IPS DF 19.7 (cell line): Measurements from ENCODE around the gene NGFR.
"Not testable (repeated sequence)": the region's sequence is repeated elsewhere in the genome, so short reads cannot be mapped to it uniquely, and the experiment has no call there.

ENCODE experiments used
- DNase-seq: peaks from one replicate; pipeline ENCODE4 v3.0.0-alpha.2; 2013; ENCODE audit warnings: low read depth, low spot score

NGFR gene

GRCh38 chr17:49496183-49496866, 1.2 kb downstream of the NGFR start:
- no peak for DNase-seq

- no peak for DNase-seq
These were observed 1.7 kb downstream of the NGFR start for GRCh38 chr17:49496867-49497147.

GRCh38 chr17:49497148-49498028, 2.3 kb downstream of the NGFR start:
- no peak for DNase-seq

- DNase-seq = no peak
These were observed 3.0 kb downstream of the NGFR start for GRCh38 chr17:49498029-49498615.

- DNase-seq = no peak
These were observed 6.4 kb downstream of the NGFR start for GRCh38 chr17:49501496-49501895.

- DNase-seq = no peak
These were observed 7.2 kb downstream of the NGFR start for GRCh38 chr17:49502254-49502653.

- not testable (repeated sequence) for DNase-seq
These were observed 7.6 kb downstream of the NGFR start for GRCh38 chr17:49502680-49503079.

GRCh38 chr17:49504369-49504768, 9.3 kb downstream of the NGFR start:
- no peak for DNase-seq

GRCh38 chr17:49505854-49506253, 10.8 kb downstream of the NGFR start:
- DNase-seq = no peak

GRCh38 chr17:49506282-49506681, 11.2 kb downstream of the NGFR start:
- no peak for DNase-seq

- DNase-seq = peak; percentile 93
These were observed 13.2 kb downstream of the NGFR start for GRCh38 chr17:49508061-49508865.

- DNase-seq = no peak
These were observed 13.9 kb downstream of the NGFR start for GRCh38 chr17:49508866-49509587.

- DNase-seq = no peak
These were observed 14.5 kb downstream of the NGFR start for GRCh38 chr17:49509588-49509917.

GRCh38 chr17:49510059-49510719, 15.1 kb downstream of the NGFR start:
- DNase-seq = no peak

GRCh38 chr17:49510720-49511110, 15.6 kb downstream of the NGFR start:
- DNase-seq = no peak

GRCh38 chr17:49511810-49512209, 16.7 kb downstream of the NGFR start:
- no peak for DNase-seq

- DNase-seq = no peak
These were observed 17.4 kb downstream of the NGFR start for GRCh38 chr17:49512296-49513043.

GRCh38 chr17:49513044-49513395, 17.9 kb downstream of the NGFR start:
- DNase-seq = no peak

GRCh38 chr17:49513641-49514040, 18.5 kb downstream of the NGFR start:
- no peak for DNase-seq

GRCh38 chr17:49514071-49514721, 19.1 kb downstream of the NGFR start:
- DNase-seq = peak; percentile 75
